Stimulated activated CD8-positive, alpha-beta memory T cell treated with anti-CD3 and anti-CD28 coated beads, Interleukin-15, amount 100 ng/mL, for 24 hours (primary cell): ENCODE results near the gene GPR27.

Source experiments
- DNase-seq: peaks from one replicate; pipeline ENCODE4 v3.0.0-alpha.2; 2020; ENCODE audit warnings: low read depth

Gene GPR27

GRCh38 chr3:71753701-71754609, at the start of gene GPR27:
Gene GPR27 (plus strand): TSS chr3:71753855. CDS start chr3:71754050, 195 bp downstream.
- no peak for DNase-seq

- DNase-seq = no peak
These were observed 48.7 kb upstream of the GPR27 start for GRCh38 chr3:71704915-71705314.

- no peak for DNase-seq
These were observed 48.0 kb upstream of the GPR27 start for GRCh38 chr3:71705681-71706080.

- no peak for DNase-seq
These were observed 46.1 kb upstream of the GPR27 start for GRCh38 chr3:71707595-71707994.

GRCh38 chr3:71708476-71709105, 45.1 kb upstream of the GPR27 start:
- no peak for DNase-seq

GRCh38 chr3:71709908-71710511, 43.6 kb upstream of the GPR27 start:
- DNase-seq = no peak

- no peak for DNase-seq
These were observed 42.7 kb upstream of the GPR27 start for GRCh38 chr3:71710906-71711494.

GRCh38 chr3:71713041-71713440, 40.6 kb upstream of the GPR27 start:
- DNase-seq = no peak

GRCh38 chr3:71714595-71714994, 39.1 kb upstream of the GPR27 start:
- DNase-seq = no peak

GRCh38 chr3:71718072-71718471, 35.6 kb upstream of the GPR27 start:
- DNase-seq = no peak

- no peak for DNase-seq
These were observed 32.7 kb upstream of the GPR27 start for GRCh38 chr3:71721002-71721401.

GRCh38 chr3:71721651-71722157, 32.0 kb upstream of the GPR27 start:
- DNase-seq = no peak

- no peak for DNase-seq
These were observed 31.0 kb upstream of the GPR27 start for GRCh38 chr3:71722693-71723092.

- no peak for DNase-seq
These were observed 30.0 kb upstream of the GPR27 start for GRCh38 chr3:71723452-71724170.

- no peak for DNase-seq
These were observed 29.5 kb upstream of the GPR27 start for GRCh38 chr3:71724171-71724453.

GRCh38 chr3:71724584-71725270, 28.9 kb upstream of the GPR27 start:
- no peak for DNase-seq

GRCh38 chr3:71725271-71725991, 28.2 kb upstream of the GPR27 start, which contains the start of gene EIF4E3:
Gene EIF4E3 (minus strand): TSS chr3:71725402. CDS start chr3:71725367, 35 bp downstream.
- no peak for DNase-seq

- no peak for DNase-seq
These were observed 27.5 kb upstream of the GPR27 start for GRCh38 chr3:71726146-71726545.

- no peak for DNase-seq
These were observed 24.9 kb upstream of the GPR27 start for GRCh38 chr3:71728632-71729342.

- DNase-seq = no peak
These were observed 21.0 kb upstream of the GPR27 start for GRCh38 chr3:71732637-71733036.
